Nephron (organoid): Measurements from ENCODE around the gene DIPK1B.

ENCODE experiments used
- H3K27ac Mint-ChIP-seq, 3 experiments: 2 replicates each; pipeline ENCODE4 v1.8.0; 2020; ENCODE audit warnings: mixed read lengths in 3 of 3, mild to moderate bottlenecking in 2 of 3, moderate library complexity in 1 of 3
- H3K27me3 Mint-ChIP-seq: 2 replicates; pipeline ENCODE4 v1.8.0; 2021; ENCODE audit warnings: low read depth, mild to moderate bottlenecking, moderate library complexity, mixed read lengths
- H3K36me3 Mint-ChIP-seq: 2 replicates; pipeline ENCODE4 v1.8.0; 2020; ENCODE audit warnings: low read depth, mixed read lengths
- H3K4me1 Mint-ChIP-seq: 2 replicates; pipeline ENCODE4 v1.8.0; 2020; ENCODE audit warnings: mixed read lengths
- H3K4me3 Mint-ChIP-seq, 3 experiments: 2 replicates each; pipeline ENCODE4 v1.8.0; 2020; ENCODE audit warnings: mild to moderate bottlenecking in 3 of 3, mixed read lengths in 3 of 3, moderate library complexity in 2 of 3
- H3K9me3 Mint-ChIP-seq: 2 replicates; pipeline ENCODE4 v1.8.0; 2020; ENCODE audit warnings: mixed read lengths
- TF ChIP-seq, protein P1 (sequence below), 3 experiments: fragments of 200-600 bp; sonication (generic); IDR thresholded peaks; one replicate each; pipeline ENCODE4 v1.5.0; 2021; ENCODE audit warnings: antibody characterized with exemption in 3 of 3; ENCODE audit not compliant: unreplicated experiment in 3 of 3

Gene DIPK1B

DNA sequence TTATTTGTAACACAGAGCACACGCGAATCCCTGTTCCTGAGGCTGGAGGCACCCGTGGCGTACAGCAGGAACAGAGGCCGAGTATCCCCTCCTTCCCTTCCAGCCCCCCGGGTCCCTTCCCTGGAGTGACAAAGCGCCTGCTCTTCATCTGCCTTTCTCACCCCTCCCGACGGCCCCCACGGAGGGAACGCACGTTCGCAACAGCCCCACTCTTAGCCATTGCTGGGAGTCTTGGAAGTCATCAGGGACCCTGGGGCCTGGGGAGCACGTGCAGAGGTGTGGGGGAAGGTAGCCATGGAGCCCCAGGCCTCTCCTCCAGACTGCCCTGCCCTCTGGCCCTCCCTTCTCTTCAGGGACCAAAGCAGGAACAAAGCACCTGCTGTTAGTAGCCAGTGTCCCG lies 27.6 kb upstream of the DIPK1B start:
- Mint-ChIP-seq H3K36me3 (no peaks in the 10 kb centered on the region), H3K27ac (no peak overlapping the region), H3K4me3 (peak overlapping the region in 1 of 3 experiments; percentile 25), H3K27me3 (no peaks in the 10 kb centered on the region), H3K9me3 (no peaks in the 10 kb centered on the region), H3K4me1 (no peaks in the 10 kb centered on the region)
- TF ChIP-seq, protein P1, sequence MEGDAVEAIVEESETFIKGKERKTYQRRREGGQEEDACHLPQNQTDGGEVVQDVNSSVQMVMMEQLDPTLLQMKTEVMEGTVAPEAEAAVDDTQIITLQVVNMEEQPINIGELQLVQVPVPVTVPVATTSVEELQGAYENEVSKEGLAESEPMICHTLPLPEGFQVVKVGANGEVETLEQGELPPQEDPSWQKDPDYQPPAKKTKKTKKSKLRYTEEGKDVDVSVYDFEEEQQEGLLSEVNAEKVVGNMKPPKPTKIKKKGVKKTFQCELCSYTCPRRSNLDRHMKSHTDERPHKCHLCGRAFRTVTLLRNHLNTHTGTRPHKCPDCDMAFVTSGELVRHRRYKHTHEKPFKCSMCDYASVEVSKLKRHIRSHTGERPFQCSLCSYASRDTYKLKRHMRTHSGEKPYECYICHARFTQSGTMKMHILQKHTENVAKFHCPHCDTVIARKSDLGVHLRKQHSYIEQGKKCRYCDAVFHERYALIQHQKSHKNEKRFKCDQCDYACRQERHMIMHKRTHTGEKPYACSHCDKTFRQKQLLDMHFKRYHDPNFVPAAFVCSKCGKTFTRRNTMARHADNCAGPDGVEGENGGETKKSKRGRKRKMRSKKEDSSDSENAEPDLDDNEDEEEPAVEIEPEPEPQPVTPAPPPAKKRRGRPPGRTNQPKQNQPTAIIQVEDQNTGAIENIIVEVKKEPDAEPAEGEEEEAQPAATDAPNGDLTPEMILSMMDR (IDR thresholded peaks at IDR 0.05; ENCODE audit: unreplicated experiment in 3 of 3), result no peak

DNA sequence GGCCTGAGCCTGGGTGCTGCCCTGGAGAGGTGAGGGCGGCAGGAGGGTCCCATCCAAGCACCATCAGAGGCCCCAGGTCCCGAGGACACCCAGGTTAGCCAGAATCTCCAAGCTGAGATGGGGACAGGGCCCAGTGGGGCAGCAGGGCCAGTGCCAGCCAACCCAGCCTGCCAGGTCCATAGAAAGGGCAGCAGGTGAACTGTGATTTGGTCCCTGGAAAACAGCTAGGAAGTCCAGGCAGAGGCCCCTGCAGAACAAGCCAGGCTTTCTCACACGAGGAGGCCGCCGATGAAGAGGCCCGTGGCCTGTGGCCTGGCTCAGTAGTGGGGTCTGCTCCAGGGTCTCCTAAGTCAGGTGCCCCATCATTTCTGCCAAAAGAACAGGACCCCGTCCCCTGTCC lies 27.2 kb upstream of the DIPK1B start:
- H3K4me1 Mint-ChIP-seq, result no peaks in the 10 kb centered on the region
- H3K4me3 Mint-ChIP-seq, result no peak overlapping the region
- H3K9me3 Mint-ChIP-seq, result no peaks in the 10 kb centered on the region
- no peak overlapping the region for H3K27ac Mint-ChIP-seq
- H3K36me3 Mint-ChIP-seq, result no peaks in the 10 kb centered on the region
- H3K27me3 Mint-ChIP-seq, result no peaks in the 10 kb centered on the region
- TF ChIP-seq, protein P1 (IDR thresholded peaks at IDR 0.05; ENCODE audit: unreplicated experiment in 3 of 3), result no peak

DNA sequence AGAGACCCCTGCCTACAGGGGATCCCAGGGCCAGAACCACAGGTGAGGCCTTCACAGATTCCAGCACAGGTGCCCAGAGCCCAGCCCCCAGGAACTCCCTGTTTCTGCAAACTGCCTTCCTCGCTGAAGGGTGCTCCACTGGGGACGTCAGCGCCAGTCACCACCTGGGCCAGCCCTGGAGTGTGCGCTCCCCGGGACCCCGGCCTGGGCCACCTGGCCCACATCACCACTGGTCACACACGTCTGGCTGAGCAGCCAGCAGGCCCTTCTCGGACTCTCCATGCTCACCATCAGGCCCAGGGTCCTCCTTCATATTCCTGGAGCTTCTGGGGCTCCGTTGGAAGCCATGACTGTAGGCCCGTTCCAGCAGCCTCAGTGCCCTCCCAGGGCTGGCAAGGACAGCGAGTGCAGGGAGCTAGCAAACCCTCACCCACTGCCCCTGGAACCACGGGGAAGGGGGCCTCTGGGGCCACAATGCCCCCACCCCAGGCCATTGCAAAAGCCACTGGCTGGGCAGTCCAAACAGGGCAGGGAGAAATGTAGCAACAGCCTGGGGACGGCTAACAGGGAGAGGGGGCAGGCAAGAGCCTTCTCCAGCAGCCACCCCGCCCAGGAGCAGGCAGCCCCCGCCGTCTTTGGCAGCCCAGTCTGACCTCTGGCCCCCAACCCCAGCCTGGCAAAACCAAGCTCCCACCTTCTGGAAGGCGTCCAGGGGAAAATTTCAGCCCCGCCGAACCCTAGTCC lies 26.4 kb upstream of the DIPK1B start:
- TF ChIP-seq, protein P1 (IDR thresholded peaks at IDR 0.05; ENCODE audit: unreplicated experiment in 3 of 3), result no peak
- Mint-ChIP-seq H3K4me3 (peak overlapping the region; percentile 89 to 90 (median 90)), H3K27me3 (no peaks in the 10 kb centered on the region), H3K36me3 (no peaks in the 10 kb centered on the region), H3K27ac (peak overlapping the region in 1 of 3 experiments; percentile 68), H3K9me3 (no peaks in the 10 kb centered on the region), H3K4me1 (no peaks in the 10 kb centered on the region)

DNA sequence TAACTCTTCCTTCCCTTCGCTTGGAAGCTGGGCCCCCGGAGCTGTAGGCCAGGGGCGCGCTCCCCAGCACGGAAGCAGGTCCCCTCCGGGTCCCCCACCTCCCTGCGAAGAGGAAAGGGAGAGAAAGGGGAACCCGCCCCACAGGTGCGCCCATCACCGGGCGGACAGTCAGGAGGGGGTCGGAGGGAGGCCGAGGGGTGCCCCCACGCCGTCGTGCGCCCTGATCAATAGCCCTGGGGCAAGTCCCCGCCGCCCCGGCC lies 25.9 kb upstream of the DIPK1B start:
- no peaks in the 10 kb centered on the region for H3K9me3 Mint-ChIP-seq
- no peaks in the 10 kb centered on the region for H3K36me3 Mint-ChIP-seq
- TF ChIP-seq, protein P1 (IDR thresholded peaks at IDR 0.05; ENCODE audit: unreplicated experiment in 3 of 3), result no peak
- H3K4me3 Mint-ChIP-seq, result peak overlapping the region; percentile 89 to 90 (median 90)
- H3K4me1 Mint-ChIP-seq, result no peaks in the 10 kb centered on the region
- H3K27ac Mint-ChIP-seq, result peak overlapping the region in 1 of 3 experiments; percentile 68
- H3K27me3 Mint-ChIP-seq, result no peaks in the 10 kb centered on the region

DNA sequence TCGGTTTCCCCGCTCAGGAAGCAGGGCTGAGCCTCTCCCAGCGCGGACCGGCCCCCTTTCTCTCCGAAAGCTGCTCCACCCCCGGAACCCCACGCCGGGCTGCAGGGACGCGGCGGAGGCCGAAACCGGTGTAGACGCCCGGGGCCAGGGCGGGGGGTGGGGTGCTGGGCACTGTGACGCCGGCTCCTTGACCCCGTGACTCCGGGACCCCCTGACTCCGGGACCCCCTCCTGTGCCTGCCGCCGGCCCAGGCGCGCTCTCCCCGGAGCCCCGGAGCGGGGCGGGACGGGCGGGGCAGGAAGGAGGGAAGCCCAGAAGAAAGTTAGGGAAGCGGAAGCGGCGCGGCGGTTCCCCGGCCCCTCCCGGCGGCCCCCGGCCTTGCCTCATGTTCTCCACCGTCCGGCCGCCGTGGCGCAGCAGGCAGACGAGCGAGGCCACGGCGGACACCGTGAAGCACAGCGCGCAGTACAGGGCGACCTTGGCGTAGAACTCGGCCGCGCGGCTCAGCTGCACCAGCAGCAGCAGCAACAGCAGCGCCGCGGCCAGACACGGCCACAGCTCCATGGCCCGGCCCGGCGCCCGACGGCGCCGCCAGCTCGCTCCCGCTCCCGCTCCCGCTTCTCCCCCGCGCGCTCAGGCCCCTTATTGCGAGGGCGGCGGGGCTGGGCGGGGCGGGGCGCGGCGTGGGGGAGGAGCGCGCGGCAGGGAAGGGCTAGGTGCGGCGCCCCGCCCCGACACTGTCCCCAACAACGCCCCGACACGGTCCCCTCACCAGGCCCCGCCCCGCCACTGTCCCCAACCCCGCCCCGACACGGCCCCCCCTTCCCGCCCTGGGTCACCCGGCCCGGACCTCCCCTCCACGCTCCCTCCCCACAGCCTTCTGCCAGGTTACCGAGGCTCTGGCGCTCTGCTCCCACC lies 25.3 kb upstream of the DIPK1B start, which contains the start of gene AGPAT2:
Gene AGPAT2 (minus strand): TSS at position 664 of the 918 bp plus-strand sequence. CDS start 100 bp downstream, at position 564.
- Mint-ChIP-seq H3K4me1 (no peaks in the 10 kb centered on the region), H3K4me3 (peak within 1 kb of the TSS; percentile 89 to 90 (median 90)), H3K27me3 (no peaks in the 10 kb centered on the region), H3K9me3 (no peaks in the 10 kb centered on the region), H3K27ac (peak within 1 kb of the TSS in 2 of 3 experiments; percentile 68 to 77), H3K36me3 (no peaks in the 10 kb centered on the region)
- TF ChIP-seq, protein P1 (IDR thresholded peaks at IDR 0.05; ENCODE audit: unreplicated experiment in 3 of 3), result no peak
